NCI-H1930 (cell line): ENCODE data around the gene CPNE4.
A peak's percentile ranks its signal among the peaks of the same experiment; 100 is the strongest.

Source experiments
- DNase-seq, 2 experiments: peaks; one replicate each; lab custom pipeline; 2025; lab: John Stamatoyannopoulos, UW

CPNE4 gene

DNA sequence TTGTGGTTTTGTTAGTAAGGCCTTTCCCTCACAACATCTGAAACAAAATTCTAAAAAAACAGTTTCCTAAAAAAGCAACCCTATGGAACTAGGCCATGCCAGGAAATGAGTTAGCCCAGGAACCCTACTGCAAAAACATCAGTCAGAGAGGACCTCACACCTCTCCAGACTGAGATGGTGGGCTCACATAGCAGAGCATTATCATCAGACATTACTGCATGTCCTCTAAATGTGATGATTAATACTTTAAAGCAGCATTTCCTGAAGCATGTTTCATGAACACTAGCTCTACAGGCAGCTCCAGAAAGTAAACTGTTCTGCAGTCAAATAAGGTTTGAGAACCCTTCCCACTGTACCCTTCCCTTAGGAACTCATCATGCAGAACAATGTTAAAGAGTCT lies 299.7 kb downstream of the CPNE4 start:
- DNase-seq = no peak

DNA sequence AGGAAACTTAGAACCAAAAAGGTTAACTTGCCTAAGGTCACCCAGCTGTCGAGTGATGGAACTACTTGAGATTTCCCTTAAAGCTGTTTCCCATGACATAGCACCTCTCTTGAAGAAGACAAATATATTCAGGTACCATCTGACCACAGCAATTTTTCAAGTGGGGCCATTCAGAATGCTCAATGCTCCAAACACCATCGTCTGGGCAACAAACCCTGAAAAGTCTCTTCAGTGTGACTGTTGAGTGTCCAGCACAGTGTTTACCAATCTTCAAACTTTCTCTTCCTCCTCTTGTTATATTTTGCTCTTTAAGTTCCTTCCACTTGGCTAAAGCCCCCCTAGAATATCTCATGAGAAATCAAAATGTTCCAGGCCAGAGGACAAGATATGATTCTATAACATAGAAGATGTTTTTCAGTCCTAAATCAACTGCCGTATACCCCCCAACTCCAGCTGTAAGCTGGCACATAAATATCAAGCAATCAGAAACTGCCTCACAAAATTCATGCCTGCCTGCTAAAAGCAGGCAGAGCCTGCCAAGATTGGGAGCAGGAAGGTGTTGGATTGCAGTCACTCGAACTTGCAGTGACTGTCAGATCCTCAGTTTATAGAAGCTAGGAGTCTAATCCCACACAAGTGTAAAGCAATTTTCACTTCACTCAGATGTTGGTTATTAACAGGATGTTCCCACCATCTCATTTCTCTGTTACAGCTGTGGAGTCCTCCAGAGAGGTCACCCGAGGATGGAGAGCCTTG lies 301.6 kb downstream of the CPNE4 start:
- no peak for DNase-seq

DNA sequence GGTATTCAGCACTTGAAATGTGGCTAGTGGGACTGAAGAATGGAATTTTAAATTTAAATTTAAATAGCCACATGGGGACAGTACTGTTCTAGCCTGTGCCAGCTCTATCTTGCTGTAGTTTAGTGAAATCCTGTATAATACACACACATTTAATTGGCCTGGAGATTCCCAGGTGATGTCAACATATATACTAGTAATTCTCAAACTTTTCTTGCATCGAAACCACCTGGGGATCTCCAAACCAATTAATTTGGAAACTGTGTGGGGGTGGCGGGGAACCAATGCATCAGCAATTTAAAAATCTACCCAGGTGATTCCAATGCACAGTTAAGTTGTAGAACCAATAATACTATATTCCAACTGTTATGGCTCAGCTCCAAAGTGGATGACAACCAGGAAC lies 303.1 kb downstream of the CPNE4 start:
- DNase-seq = no peak

DNA sequence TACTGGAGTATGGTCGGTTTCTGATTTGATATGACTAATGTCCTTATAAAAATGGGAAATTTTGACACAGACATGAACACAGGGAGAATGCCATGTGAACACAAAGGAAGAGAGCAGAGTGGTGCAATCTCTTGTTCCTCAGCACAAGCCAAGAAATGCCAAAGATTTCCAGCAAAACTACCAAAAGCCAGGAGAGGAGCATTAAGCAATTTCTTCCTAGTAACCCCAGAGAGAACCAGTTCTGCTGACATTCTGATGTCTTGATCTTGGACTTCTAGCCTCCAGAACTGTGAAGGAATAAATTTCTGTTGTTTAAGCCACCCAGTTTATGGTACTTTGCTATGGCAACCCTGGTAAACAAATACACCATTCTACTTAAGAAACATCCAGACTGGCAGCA lies 304.2 kb downstream of the CPNE4 start:
- no peak for DNase-seq

DNA sequence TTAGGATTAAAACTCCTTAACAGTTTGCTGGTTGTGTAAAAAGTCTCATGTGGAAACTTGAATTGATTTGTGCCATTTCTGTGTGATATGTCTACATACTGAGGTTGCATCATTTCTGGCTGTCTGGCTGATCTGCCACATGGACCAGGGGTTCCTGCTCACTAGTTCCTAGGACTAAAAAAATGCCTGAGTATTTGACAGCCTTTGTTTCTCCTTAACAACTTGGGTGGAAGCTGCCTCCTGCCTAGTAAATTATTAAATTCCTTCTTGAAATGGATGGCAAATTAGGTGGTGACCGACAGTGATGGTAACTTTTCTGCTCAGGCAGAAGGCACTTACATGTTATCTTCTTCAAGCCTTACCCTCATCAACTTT lies 305.2 kb downstream of the CPNE4 start:
- DNase-seq = no peak

DNA sequence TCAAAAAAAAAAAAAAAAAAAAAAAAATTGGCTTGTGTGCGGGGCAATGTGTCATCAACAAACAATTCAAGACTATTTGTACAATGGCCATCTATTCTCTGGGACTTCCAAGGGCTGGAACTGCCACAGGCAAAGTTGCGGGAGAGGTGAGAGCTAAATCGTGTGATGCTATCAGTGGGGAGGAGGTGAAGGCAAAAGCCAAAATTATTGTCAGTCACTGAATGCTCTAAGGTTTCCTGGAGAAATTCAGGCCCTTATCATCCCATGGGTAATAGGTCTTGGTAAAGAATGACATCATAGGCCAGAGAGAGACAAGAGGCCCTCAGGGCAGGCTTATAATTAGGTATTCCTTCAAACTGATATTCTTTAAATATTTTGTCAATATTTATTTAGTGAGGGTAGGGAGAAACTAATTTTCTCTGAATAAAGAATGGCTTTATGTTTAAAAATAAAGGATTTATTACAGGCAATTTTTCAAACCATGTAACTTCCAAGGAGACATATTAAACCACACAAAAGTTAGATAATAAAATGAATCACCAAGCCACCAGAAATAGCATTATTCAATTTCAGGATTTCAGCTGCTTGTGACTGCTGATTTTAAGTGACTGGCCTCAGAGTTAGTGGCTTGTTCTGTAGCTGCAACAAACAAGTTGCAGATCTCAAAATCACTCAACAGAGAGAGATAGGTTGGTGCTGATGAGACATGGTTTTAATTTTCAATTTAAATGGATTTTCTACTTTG lies 305.7 kb downstream of the CPNE4 start:
- DNase-seq = peak in 1 of 2 experiments; percentile 19

DNA sequence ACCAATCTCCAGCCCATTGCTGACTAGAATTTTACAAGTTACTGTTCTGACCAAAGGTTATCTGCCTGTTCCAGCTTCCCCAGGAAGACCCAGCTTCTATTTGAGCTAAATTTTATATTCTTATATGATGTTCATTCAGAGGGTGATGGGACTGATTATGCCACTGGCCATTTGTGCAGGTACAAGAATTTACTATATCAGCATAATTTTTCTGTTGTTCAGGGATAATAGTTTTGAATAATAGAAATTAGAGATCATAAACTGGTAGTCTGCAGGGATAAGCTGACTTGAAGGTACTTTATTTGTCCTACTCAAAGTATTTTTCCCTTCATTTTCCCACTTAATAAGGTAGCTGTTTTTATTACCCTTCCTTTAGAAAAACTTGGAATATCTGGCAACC lies 309.4 kb downstream of the CPNE4 start:
- no peak for DNase-seq

DNA sequence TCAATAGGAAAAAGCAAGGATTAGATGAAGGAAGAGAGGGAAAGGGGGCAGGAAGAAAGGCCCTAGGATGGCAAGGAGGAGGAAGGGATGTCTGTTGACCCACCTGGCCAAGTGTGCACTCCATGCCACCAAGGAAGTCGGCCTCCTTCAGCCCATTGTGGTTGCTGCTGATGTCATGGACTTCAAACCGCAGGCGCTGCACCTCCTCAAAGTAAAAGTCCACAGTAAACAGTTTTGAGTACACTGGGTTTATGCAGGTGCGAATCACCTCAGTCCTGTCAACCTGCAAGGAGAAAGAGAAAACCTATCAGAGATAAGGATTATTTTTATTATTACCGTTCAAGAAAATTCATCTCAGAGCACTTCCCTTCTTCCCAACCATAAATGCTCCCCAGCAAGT lies 311.5 kb downstream of the CPNE4 start:
- DNase-seq = no peak

DNA sequence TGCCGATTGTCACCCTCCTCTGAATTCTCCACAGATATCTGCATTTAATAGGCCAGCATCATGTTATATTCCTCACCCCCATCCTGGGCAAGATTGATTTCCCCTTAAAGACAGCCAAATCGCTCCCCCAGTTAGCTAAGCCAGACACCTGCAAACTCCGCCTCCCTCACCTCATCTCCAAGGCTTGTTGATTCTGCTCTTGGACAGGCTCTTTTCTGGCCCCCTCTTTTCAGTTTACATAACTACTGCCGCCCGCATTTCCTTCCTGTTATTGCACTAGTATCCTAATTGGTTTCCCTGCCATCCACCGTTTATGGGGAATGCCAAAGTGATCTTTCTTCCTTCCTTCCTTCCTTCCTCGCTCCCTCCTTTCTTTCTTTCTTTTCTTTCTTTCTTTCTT lies 317.3 kb downstream of the CPNE4 start:
- DNase-seq = no peak

DNA sequence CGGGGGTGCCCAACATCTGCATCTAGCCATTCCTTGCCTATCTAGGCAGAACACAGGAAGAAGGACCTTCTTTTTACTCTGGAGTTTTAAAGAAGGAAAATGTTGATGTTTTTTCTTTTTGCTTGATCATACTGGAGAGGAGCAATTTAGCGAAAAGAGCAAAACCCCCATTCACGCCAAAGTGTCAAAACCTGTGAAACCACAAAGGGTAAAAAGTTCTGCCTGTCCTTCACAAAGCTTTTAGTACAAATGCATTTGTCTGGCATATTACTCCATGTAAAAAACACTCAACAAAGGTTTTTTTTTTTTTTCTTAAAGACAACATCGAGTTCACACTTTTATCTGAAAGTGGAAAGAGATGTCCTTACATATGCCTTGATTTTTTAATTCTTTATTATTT lies 317.9 kb downstream of the CPNE4 start:
- no peak for DNase-seq

DNA sequence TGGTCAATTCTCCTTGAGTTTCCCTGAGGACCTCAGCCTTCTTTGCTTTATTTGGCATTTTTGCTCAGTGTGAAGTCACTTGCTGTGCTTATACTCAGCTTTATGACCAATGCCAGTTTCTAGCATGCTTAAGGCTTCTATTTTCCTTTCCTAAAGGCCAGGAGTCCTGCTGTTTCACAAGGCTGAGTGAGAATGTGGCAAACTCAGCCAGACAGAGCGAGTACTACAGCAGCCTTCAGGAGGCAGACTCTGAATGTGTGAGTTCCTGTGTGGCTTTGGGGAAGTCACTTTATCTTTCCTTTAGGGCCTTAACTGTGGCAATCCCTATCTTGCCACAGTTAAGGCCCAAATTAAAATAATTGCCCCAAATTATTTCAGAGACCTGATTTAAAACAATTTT lies 318.8 kb downstream of the CPNE4 start:
- DNase-seq = no peak

DNA sequence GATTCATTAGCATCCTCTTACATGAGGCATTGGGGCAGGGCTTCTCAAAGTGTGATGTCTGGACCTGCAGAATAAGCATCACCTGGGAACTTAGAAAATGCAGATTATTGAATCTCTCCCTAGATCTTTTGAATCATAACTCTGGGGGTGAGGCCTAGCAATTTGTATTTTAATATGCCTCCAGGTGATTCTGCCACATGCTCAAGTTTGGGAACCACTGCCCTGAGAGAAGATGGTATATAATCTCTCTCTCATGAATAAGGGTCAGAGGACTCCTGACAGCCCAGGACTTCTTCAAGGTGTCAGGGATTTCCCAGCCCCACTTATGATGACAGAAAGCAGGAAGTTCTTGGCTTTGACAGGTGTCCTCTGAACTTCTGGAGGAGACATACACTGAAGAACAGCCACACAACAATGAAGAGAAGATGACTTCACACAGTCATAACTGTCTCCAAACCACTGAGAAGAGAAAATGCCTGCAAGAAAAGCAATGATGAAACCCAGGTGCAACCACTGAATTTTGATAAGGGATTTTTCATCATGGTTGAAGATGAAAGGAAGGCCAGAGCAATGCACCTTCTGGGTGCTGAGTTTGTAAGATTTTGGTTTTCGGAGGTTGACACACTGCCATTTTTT lies 320.1 kb downstream of the CPNE4 start:
- DNase-seq = no peak

DNA sequence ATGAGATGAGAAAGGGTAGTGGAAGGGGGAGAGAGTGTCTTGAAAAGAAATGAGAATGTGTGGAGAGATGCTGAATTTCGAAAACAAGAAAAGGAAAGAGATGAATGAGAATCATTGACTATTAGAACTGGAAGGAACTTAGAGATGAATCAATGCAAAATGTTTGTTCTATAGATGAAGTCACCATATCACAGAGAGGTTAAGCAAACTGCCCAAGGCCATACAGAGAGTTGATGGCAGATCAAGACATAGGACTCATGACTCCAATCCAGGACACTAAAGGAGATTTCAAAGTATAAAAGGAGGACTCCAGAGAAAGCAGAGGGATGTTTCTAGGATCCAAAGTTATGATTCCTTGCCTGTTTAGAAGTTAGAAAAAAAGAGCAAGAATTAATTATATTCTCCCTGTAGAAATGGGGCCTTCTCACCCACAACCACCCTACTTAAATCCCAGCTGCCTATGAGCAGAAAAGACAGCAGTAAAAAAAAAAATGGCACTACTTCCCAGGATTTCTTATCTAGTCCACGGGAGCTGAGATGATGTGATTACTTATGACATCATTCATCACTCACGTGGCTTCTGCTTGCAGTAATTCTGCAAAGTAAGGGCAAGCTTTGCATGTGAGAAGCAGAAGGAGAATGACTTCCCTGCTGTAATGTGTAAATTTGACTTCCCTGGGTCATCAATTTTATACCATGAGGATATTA lies 321.2 kb downstream of the CPNE4 start:
- no peak for DNase-seq

DNA sequence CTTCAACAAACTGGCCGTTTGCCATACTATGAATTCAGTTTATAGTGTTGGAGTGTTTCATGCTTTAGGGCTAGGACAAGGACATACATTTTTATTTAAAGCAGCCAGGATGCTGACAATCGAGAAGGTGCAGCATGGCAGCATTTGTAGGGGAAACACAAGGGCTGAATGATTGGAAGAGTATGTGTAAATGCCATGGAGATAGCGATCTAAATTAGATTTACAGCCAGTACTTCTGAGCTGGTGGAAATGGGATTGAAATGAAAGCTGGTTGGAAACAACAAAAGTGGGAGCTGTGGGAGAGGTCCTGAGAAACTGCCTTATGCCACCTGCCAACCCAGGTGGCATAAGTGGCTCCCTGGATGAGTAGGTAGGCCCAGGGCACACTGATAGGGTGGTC lies 322.2 kb downstream of the CPNE4 start:
- no peak for DNase-seq

DNA sequence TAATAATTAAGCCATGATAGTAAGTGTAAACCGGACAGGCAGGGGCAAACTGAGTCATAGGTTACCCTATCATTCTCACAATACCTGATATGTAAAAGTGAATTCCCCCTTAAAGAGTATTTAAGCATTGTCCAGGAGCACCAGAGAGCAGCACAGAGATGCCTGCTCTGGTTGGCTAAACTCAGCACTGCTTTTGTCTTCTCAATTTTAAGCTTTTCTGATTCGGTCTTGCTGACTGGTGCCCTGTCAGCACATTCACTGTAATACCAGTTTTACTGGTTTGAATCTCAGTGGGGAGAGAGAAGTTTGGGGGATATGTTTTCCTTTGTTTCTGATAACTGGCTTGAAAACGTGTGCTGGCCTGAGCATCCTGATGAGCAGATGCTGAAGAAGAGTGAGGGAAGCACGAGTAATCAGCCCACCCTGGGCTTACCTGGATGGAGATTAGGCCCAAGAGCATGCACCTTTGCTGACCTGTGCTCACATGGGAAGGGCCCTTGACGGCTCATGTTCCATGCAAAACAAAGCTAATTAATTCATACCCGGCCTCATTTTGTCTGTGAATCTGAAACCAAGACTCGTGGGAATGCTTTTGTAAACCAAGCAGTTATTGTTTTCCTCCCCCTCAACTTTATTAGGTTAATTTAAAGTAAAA lies 323.6 kb downstream of the CPNE4 start:
- no peak for DNase-seq

DNA sequence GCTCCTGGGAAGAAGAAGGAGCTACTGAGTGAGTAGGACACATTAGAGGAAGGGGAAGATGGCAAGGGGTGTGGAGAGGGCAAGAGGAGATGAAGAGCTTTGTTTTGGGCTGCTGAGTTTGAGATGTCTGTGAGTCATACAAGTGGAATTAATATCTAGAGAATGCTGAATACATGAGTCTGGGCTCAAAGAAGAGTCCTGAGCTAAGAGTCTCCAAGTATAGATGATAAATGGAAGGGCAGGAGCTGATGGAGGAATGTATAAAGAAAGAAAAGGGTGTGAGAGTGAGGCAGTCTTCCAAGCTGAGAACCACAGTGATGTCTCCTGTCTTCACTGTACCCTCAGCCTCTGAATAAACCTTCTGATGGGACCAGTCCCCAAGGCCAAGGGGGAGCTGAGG lies 326.6 kb downstream of the CPNE4 start:
- DNase-seq = no peak

DNA sequence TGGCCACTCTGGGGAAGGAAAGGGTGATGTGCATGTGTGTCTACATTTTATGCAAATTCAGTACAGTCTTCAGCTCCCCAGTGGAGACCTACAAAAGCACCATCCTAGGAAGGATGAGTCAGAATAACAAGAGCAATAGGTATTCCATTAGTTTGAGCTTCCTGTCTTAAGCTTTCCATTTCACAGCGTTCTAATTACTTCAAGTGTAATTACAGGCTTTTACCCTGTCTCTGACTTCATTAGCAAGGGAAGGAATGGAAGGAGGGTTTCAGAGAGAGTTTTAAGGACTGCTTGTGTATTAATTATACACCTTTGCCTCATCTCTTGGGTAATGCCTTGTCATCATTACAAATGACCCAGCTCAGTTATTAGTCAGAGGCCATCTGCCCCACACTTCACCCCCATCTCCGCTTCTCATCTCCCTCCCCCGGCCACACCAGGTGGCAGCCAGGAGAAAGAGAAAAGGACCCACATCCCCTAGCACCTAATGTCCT lies 329.2 kb downstream of the CPNE4 start:
- no peak for DNase-seq

DNA sequence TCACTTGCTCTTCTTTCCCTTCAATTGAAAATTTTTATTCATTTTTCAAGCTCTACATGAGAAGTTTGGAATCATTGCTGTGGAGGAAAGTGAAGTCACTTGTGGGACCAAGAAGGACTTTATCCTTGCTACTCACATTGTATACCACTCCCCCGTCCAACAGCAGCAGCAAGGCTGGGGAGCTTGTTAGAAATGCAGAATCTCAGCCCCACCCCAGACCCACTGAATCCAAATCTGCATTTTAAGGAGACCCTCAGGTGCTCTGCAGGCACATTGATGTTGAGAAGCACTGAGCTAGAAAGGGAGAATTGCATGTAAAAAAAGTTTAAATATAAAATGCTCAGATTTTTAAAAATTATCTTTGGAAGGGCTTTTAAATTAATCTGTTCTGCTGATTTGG lies 329.7 kb downstream of the CPNE4 start:
- no peak for DNase-seq

DNA sequence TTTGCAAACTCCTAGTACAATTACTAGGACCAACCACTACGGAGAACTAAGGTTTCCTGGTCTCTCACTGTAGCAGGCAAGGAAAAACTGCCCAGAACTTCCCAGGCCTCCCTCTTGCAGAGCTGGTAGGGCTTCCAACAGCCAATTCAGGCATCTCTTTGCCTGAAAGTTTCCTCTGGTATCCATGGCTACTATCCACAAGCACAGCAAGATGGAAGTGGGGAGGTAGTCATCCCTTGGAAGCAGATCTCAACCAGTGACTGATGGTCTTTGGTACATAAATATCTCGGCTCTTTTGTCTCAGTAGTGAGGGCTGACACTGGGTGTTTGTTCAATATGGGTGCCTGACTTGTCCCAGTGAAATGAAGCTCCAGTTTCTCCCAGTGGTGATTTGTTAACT lies 330.7 kb downstream of the CPNE4 start:
- DNase-seq = no peak

DNA sequence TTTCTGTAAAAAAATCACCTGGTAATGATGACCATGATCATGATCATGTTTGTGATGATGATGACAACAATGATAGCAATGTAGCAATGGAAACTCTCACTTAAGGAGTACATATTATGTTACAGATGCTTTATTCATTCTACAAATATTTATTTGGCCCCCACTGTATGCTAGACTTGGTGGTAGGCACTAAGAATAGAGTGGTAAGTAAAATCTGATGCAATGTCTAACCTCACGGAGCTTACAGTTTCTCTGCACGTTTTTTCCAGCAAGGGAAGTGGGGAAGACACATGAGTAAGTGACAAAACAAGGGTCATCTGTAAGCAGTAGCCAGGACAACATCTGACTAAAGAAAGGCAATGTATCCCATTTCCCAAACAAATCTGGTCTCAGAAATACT lies 332.7 kb downstream of the CPNE4 start:
- DNase-seq = no peak

DNA sequence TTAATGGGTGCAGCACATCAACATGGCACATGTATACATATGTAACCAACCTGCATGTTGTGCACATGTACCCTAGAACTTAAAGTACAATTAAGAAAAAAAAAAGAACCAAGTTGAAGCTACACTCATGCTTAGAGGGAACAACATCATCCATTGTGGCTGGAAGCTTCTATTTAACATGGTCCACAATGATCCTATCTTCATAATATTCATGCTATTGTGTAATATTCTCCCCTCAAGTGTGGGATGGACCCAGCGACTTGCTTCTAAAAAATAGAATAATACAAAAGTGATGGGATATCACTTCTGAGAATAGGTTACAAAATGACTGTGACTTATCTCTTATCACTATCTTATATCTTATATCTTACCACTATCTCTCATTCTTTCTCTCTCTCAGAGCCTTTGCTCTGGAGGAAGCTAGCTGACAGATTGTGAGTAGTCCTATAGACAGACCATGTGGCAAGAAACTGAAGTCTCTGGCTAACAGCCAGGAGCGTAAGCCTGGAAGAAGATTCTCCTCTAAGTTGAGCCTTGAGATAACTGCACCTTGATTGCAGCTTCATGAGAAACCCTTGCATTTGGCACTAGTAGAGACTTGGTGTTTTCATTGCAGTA lies 333.6 kb downstream of the CPNE4 start:
- DNase-seq = no peak

DNA sequence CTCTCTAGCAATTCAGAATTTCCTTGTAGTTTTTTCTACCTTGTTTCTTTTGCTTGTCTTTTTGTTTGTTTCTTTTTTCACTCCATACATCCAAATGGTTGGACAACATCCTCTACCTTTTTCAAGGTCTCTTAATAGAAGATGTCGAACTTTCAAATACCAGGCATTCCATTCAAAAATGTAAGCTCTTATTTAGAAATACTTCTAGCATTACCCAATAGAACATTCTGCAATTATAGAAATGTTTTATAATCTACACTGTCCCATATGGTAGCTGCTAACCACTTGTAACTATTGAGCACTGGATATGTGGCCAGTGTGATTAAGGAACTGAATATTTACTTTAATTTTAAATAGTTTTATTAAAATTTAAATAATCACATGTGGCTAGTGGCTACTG lies 335.8 kb downstream of the CPNE4 start:
- DNase-seq = no peak
